Measurements from ENCODE around the gene RAB40C. TPM values are rescaled to one million over a fixed set of nuclear protein-coding genes. Genes with fewer than 3 reads are reported as not detected.

RAB40C gene
- total RNA-seq, 1 experiment from 2014 or later, result 17.7 TPM

- peak; percentile 63 for TF ChIP-seq CTCF (IDR thresholded peaks at IDR 0.05; ENCODE audit: unreplicated experiment)
- intact Hi-C loops (cut with micrococcal nuclease), result loop anchor here (2.0 kb wide), 1 partner anchor 44 kb away; the partner anchor contains the start of gene METTL26
- H3K36me3 Mint-ChIP-seq (ENCODE audit: insufficient read depth, unreplicated experiment), result peaks cover 65% of the 10 kb centered on the region
- no TSS peak for BruUV-seq (replicated peaks)
- H3K4me3 Mint-ChIP-seq (ENCODE audit: unreplicated experiment), result peak overlapping the region; percentile 91
- H3K9me3 Mint-ChIP-seq (ENCODE audit: unreplicated experiment), result no peaks in the 10 kb centered on the region
- ChIA-PET CTCF (interaction anchor here (0.6 to 1.8 kb wide), 17 partner anchors 13 to 242 kb away, joined by 3 to 18 read pairs (median 4); partner anchors contain the start of gene RHOT2), POLR2A (interaction anchor here (0.6 to 5.7 kb wide), 20 partner anchors 10 to 539 kb away, joined by 3 to 88 read pairs (median 6); partner anchors contain the start of genes CAPN15, JMJD8, MCRIP2 and METTL26)
- H3K27me3 Mint-ChIP-seq (ENCODE audit: insufficient read depth, unreplicated experiment), result no peaks in the 10 kb centered on the region
- peaks cover 55% of the 10 kb centered on the region for H3K4me1 Mint-ChIP-seq (ENCODE audit: insufficient read depth, unreplicated experiment)
- DNase-seq (ENCODE audit: unreplicated experiment), result peak; percentile 97
- H3K27ac Mint-ChIP-seq (ENCODE audit: low read depth, unreplicated experiment), result peak overlapping the region; percentile 59
These were observed 2.8 kb downstream of the RAB40C start for GRCh38 chr16:592518-593306.

GRCh38 chr16:593406-593805 lies 3.5 kb downstream of the RAB40C start:
- TSS peak; percentile 12 for BruUV-seq (replicated peaks)
- Mint-ChIP-seq H3K27ac (ENCODE audit: low read depth, unreplicated experiment) (peak overlapping the region; percentile 59), H3K36me3 (ENCODE audit: insufficient read depth, unreplicated experiment) (peaks cover 59% of the 10 kb centered on the region), H3K27me3 (ENCODE audit: insufficient read depth, unreplicated experiment) (no peaks in the 10 kb centered on the region), H3K4me1 (ENCODE audit: insufficient read depth, unreplicated experiment) (peaks cover 55% of the 10 kb centered on the region), H3K9me3 (ENCODE audit: unreplicated experiment) (no peaks in the 10 kb centered on the region), H3K4me3 (ENCODE audit: unreplicated experiment) (peak overlapping the region; percentile 91)
- intact Hi-C loops (cut with micrococcal nuclease), result loop anchor here (2.0 kb wide), 1 partner anchor 43 kb away; the partner anchor contains the start of gene METTL26
- DNase-seq (ENCODE audit: unreplicated experiment), result peak; percentile 81
- TF ChIP-seq CTCF (IDR thresholded peaks at IDR 0.05; ENCODE audit: unreplicated experiment), result no peak
- POLR2A ChIA-PET, result interaction anchor here (0.6 to 5.7 kb wide), 18 partner anchors 9 to 168 kb away, joined by 3 to 88 read pairs (median 6); partner anchors contain the start of genes CAPN15, JMJD8, MCRIP2 and METTL26
- CTCF ChIA-PET, result interaction anchor here (0.9 to 1.8 kb wide), 9 partner anchors 13 to 75 kb away, joined by 3 to 18 read pairs (median 4); partner anchors contain the start of gene RHOT2

GRCh38 chr16:593807-594206 lies 3.9 kb downstream of the RAB40C start:
- POLR2A ChIA-PET, result interaction anchor here (0.6 to 5.7 kb wide), 15 partner anchors 8 to 223 kb away, joined by 3 to 88 read pairs (median 11); partner anchors contain the start of genes CAPN15, JMJD8, MCRIP2 and METTL26
- H3K4me3 Mint-ChIP-seq (ENCODE audit: unreplicated experiment), result peak overlapping the region; percentile 91

More at GRCh38 chr16:593807-594206, 3.9 kb downstream of the RAB40C start:
- CTCF ChIA-PET, result interaction anchor here (0.6 to 1.5 kb wide), 8 partner anchors 14 to 347 kb away, joined by 3 to 6 read pairs (median 4); partner anchors contain the start of gene RHOT2
- TF ChIP-seq CTCF (IDR thresholded peaks at IDR 0.05; ENCODE audit: unreplicated experiment), result no peak
- no peak for DNase-seq (ENCODE audit: unreplicated experiment)
- peak overlapping the region; percentile 59 for H3K27ac Mint-ChIP-seq (ENCODE audit: low read depth, unreplicated experiment)
- no peaks in the 10 kb centered on the region for H3K27me3 Mint-ChIP-seq (ENCODE audit: insufficient read depth, unreplicated experiment)
- BruUV-seq (replicated peaks), result no TSS peak
- peaks cover 58% of the 10 kb centered on the region for H3K36me3 Mint-ChIP-seq (ENCODE audit: insufficient read depth, unreplicated experiment)
- peaks cover 55% of the 10 kb centered on the region for H3K4me1 Mint-ChIP-seq (ENCODE audit: insufficient read depth, unreplicated experiment)
- no peaks in the 10 kb centered on the region for H3K9me3 Mint-ChIP-seq (ENCODE audit: unreplicated experiment)
- intact Hi-C loops (cut with micrococcal nuclease), result loop anchor here (2.0 kb wide), 1 partner anchor 43 kb away; the partner anchor contains the start of gene METTL26

All from MCF 10A (cell line).